Measurements from ENCODE around the gene CSF3R. TPM values are rescaled to one million over a fixed set of nuclear protein-coding genes. Genes with fewer than 3 reads are reported as not detected.

CSF3R gene
- total and polyA plus RNA-seq, 12 donors: 2.1 to 24.5 (median 11.1) TPM

DNA sequence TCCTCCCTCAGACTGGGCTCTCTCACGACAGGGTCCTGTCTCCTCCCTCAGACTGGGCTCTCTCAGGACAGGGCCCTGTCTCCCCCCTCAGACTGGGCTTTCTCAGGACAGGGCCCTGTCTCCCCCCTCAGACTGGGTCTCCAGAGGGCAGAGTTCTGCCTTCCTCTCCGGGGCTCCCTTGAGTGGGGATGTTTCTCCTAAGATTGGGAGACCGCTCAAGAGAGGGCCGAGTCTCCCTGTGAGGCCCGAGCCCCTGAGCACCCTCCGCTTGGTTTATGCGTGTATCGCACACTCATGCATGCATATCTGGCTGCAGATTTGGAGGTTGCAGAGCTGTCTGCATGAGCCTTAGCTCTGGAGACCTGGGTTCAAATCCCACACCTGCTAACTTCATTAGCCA, 39.3 kb upstream of the CSF3R start:
- Histone ChIP-seq H3K36me3 (replicated peaks in 1 of 2) (no peaks in the 10 kb centered on the region), H3K9me3 (replicated peaks in 1 of 3) (no peaks in the 10 kb centered on the region), H3K27me3 (no peaks in the 10 kb centered on the region), H3K27ac (no peak overlapping the region), H3K4me3 (no peak overlapping the region), H3K4me1 (replicated peaks in 1 of 2) (no peaks in the 10 kb centered on the region)
- TF ChIP-seq POLR2A (IDR thresholded peaks at IDR 0.05): no peak
- TF ChIP-seq, protein P1, sequence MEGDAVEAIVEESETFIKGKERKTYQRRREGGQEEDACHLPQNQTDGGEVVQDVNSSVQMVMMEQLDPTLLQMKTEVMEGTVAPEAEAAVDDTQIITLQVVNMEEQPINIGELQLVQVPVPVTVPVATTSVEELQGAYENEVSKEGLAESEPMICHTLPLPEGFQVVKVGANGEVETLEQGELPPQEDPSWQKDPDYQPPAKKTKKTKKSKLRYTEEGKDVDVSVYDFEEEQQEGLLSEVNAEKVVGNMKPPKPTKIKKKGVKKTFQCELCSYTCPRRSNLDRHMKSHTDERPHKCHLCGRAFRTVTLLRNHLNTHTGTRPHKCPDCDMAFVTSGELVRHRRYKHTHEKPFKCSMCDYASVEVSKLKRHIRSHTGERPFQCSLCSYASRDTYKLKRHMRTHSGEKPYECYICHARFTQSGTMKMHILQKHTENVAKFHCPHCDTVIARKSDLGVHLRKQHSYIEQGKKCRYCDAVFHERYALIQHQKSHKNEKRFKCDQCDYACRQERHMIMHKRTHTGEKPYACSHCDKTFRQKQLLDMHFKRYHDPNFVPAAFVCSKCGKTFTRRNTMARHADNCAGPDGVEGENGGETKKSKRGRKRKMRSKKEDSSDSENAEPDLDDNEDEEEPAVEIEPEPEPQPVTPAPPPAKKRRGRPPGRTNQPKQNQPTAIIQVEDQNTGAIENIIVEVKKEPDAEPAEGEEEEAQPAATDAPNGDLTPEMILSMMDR (IDR thresholded peaks at IDR 0.05): no peak
- DNase-seq: no peak
- 60 to 91% (median 75%) methylated on average over 1 to 8 of the region's 8 CpGs for WGBS, 4 donors
- intact Hi-C loops (cut with DNase I): no loop called here

DNA sequence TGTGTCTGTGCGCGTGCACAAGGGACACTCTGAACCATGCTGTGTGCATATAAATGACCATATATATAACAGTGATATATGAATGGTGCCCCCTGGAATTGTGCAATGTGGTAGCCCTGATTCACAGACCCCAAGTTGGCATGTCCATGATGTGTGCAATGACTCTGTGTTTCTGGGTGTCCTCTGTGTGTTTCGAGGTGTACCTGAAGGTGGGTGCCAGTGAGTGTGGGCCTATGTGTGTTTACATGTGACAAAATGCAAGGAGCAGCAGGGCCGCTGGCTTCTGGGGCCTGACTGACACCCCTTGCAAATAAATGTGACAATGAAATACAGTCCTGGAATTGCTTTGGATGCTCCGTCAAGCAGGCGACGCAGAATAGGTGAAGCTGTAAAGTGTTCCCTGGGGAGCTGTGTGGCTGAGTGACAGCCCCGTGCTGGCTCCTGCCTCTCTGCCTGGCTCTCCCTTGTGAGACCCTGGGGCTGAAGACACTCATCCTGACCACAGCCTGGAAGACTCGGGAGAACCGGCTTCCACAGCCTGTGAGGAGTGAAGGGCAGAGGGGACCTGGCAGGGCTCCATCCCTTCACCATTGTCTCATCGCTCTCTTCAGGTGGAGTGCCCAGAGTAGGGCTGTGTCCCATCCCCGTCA, 38.2 kb upstream of the CSF3R start:
- Histone ChIP-seq H3K27me3 (no peaks in the 10 kb centered on the region), H3K36me3 (replicated peaks in 1 of 2) (no peaks in the 10 kb centered on the region), H3K27ac (no peak overlapping the region), H3K4me1 (replicated peaks in 1 of 2) (no peaks in the 10 kb centered on the region), H3K4me3 (no peak overlapping the region), H3K9me3 (replicated peaks in 1 of 3) (no peaks in the 10 kb centered on the region)
- 72 to 84% (median 80%) methylated on average over 10 to 12 of the region's 12 CpGs for WGBS, 4 donors
- intact Hi-C loops (cut with DNase I): no loop called here
- no peak for DNase-seq
- TF ChIP-seq POLR2A (IDR thresholded peaks at IDR 0.05): no peak
- TF ChIP-seq, protein P1 (IDR thresholded peaks at IDR 0.05): no peak

- H3K27me3 ChIP-seq: no peaks in the 10 kb centered on the region
- no peak for DNase-seq
- no peak overlapping the region for H3K4me3 ChIP-seq
- no peak overlapping the region for H3K27ac ChIP-seq
- WGBS, 4 donors: 76 to 86% (median 82%) methylated on average over 5 to 8 of the region's 8 CpGs
- H3K9me3 ChIP-seq (replicated peaks in 1 of 3): no peaks in the 10 kb centered on the region
- TF ChIP-seq POLR2A (IDR thresholded peaks at IDR 0.05): no peak
- TF ChIP-seq, protein P1 (IDR thresholded peaks at IDR 0.05): no peak
- intact Hi-C loops (cut with DNase I): no loop called here
- no peaks in the 10 kb centered on the region for H3K36me3 ChIP-seq (replicated peaks in 1 of 2)
- no peaks in the 10 kb centered on the region for H3K4me1 ChIP-seq (replicated peaks in 1 of 2)
Measured at GRCh38 chr1:36520056-36520455, 37.3 kb upstream of the CSF3R start.

DNA sequence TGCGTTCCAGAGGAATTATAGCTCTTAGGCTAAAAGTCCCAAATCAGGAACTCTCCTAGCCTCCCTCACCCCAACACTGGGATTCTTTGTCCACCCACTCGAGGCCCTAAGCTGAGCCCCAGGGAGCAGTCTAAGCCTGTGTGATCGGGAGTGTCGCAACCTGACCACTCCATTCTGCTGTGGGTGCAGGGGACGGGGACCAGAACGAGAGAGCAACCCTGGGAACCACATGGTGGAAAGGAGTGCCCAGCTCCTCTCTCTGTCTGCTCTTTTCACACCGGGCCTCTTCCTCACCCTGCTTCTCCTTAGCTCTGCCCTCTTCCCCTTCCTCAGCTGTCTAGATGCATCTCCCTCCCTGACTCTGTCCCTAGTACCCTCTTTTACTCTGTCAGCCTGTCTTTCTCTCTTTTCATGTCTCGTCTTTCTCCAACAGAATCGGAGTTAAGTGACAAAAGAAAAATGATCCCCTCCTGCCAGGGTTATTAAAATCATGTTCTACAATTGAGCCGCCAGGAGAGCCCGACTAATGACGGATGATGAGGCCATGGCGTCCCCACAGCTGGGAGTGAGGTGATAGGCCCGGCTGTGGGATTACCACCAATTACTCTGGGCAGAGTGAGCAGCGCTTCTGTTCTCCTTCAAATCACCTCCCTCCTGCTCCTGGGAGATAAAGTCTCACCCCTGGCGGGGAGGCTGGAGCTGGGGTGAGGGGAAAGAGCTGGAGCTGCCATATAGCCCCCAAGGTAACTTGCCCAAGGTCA, 34.5 kb upstream of the CSF3R start:
- no peaks in the 10 kb centered on the region for H3K9me3 ChIP-seq (replicated peaks in 1 of 3)
- no peak for DNase-seq
- intact Hi-C loops (cut with DNase I): loop anchor here in 1 of 2 donors (10.0 kb wide), 1 partner anchor 918 kb away; no protein-coding TSS in a partner anchor
- no peaks in the 10 kb centered on the region for H3K36me3 ChIP-seq (replicated peaks in 1 of 2)
- 57 to 75% (median 66%) methylated on average over 15 to 16 of the region's 16 CpGs for WGBS, 4 donors
- H3K4me3 ChIP-seq: no peak overlapping the region
- H3K27me3 ChIP-seq: no peaks in the 10 kb centered on the region
- no peak overlapping the region for H3K27ac ChIP-seq
- H3K4me1 ChIP-seq (replicated peaks in 1 of 2): no peaks in the 10 kb centered on the region
- no peak for TF ChIP-seq POLR2A (IDR thresholded peaks at IDR 0.05)
- TF ChIP-seq, protein P1 (IDR thresholded peaks at IDR 0.05): no peak

Measured in adrenal gland (tissue), 12 donors.